GM18517 (cell line): ENCODE measurements around the gene MADD.

Source experiments
- ATAC-seq: cut with Tn5 transposase; IDR thresholded peaks from one replicate; pipeline ENCODE4 v1.9.1; 2021; ENCODE audit warnings: mild to moderate bottlenecking, moderate library complexity; ENCODE audit not compliant: unreplicated experiment

MADD gene

GRCh38 chr11:47355283-47356128, 85.6 kb downstream of the MADD start:
- no peak for ATAC-seq

GRCh38 chr11:47356129-47356997, 86.4 kb downstream of the MADD start:
- ATAC-seq: no peak

GRCh38 chr11:47356998-47357329, 87.0 kb downstream of the MADD start:
- ATAC-seq: no peak

GRCh38 chr11:47357985-47358730, 88.2 kb downstream of the MADD start:
- no peak for ATAC-seq

- ATAC-seq: no peak
These were observed 88.8 kb downstream of the MADD start for GRCh38 chr11:47358731-47359051.

- no peak for ATAC-seq
These were observed 89.2 kb downstream of the MADD start for GRCh38 chr11:47359162-47359561.

- ATAC-seq: no peak
These were observed 89.7 kb downstream of the MADD start for GRCh38 chr11:47359586-47359985.

GRCh38 chr11:47360341-47360740, 90.4 kb downstream of the MADD start:
- ATAC-seq: no peak

- ATAC-seq: no peak
These were observed 91.5 kb downstream of the MADD start for GRCh38 chr11:47361419-47361818.

- ATAC-seq: no peak
These were observed 96.1 kb downstream of the MADD start for GRCh38 chr11:47366020-47366490.

- no peak for ATAC-seq
These were observed 99.7 kb downstream of the MADD start for GRCh38 chr11:47369676-47370075.

- no peak for ATAC-seq
These were observed 102.5 kb downstream of the MADD start for GRCh38 chr11:47372422-47372821.

GRCh38 chr11:47373876-47374719, 104.2 kb downstream of the MADD start:
- ATAC-seq: no peak

GRCh38 chr11:47374720-47375019, 104.7 kb downstream of the MADD start:
- ATAC-seq: no peak

- no peak for ATAC-seq
These were observed 105.1 kb downstream of the MADD start for GRCh38 chr11:47375020-47375419.

GRCh38 chr11:47375546-47376085, 105.7 kb downstream of the MADD start:
- ATAC-seq: no peak

- no peak for ATAC-seq
These were observed 106.2 kb downstream of the MADD start for GRCh38 chr11:47376107-47376524.

GRCh38 chr11:47376525-47377371, 106.8 kb downstream of the MADD start:
- ATAC-seq: no peak

- ATAC-seq: no peak
These were observed 107.7 kb downstream of the MADD start for GRCh38 chr11:47377571-47378009.
